Measurements from ENCODE around the gene CCR7. TPM values are rescaled to one million over a fixed set of nuclear protein-coding genes. Genes with fewer than 3 reads are reported as not detected.

Gene CCR7
- polyA plus RNA-seq, 1 of the 3 experiments (the other 2 are of a cell fraction) = not detected

- H3K9ac ChIP-seq = no peak overlapping the region
- no peak for DNase-seq
- no peaks in the 10 kb centered on the region for H3K9me2 ChIP-seq
- H3K4me3 ChIP-seq (ENCODE audit: low read depth in 2 of 2, low read length in 1 of 2) = no peak overlapping the region
- no peak overlapping the region for H3K4me2 ChIP-seq
- H3F3A ChIP-seq (replicated peaks; ENCODE audit: insufficient read depth) = no peaks in the 10 kb centered on the region
- WGBS (ENCODE audit: low lambda C conversion rate) = 92% methylated on average over 15 of the region's 15 CpGs
- no peaks in the 10 kb centered on the region for H3K9me3 ChIP-seq
- TF ChIP-seq PBX3 (IDR thresholded peaks at IDR 0.05) = no peak
- TF ChIP-seq JUND (IDR thresholded peaks at IDR 0.05) = no peak
- no peak for TF ChIP-seq FOXJ3 (CRISPR knock-in tag; IDR thresholded peaks at IDR 0.05)
- no peak for TF ChIP-seq NRF1 (IDR thresholded peaks at IDR 0.05; ENCODE audit: low read depth, low read length)
- no peak for TF ChIP-seq RFX5 (IDR thresholded peaks at IDR 0.05; ENCODE audit: low read length)
- no peak for TF ChIP-seq EZH2phosphoT487 (IDR thresholded peaks at IDR 0.05; ENCODE audit: borderline replicate concordance, low read depth)
- TF ChIP-seq EP300 (IDR thresholded peaks at IDR 0.05; ENCODE audit: borderline replicate concordance in 1 of 2, low read depth in 1 of 2, low read length in 1 of 2) = no peak
- TF ChIP-seq MAX (IDR thresholded peaks at IDR 0.05; ENCODE audit: low read depth) = no peak
- no peak for TF ChIP-seq FOXM1 (IDR thresholded peaks at IDR 0.05; ENCODE audit: low read depth)
- TF ChIP-seq YY1 (IDR thresholded peaks at IDR 0.05; ENCODE audit: low read depth) = no peak
- no peak for TF ChIP-seq NFIC (IDR thresholded peaks at IDR 0.05; ENCODE audit: borderline replicate concordance)
- no peak for TF ChIP-seq GABPA (IDR thresholded peaks at IDR 0.05; ENCODE audit: low read depth)
- TF ChIP-seq TEAD4 (IDR thresholded peaks at IDR 0.05; ENCODE audit: borderline replicate concordance, insufficient read depth) = no peak
- TF ChIP-seq RCOR1 (IDR thresholded peaks at IDR 0.05; ENCODE audit: low read length) = no peak
- H3K79me2 ChIP-seq (ENCODE audit: insufficient read depth) = no peaks in the 10 kb centered on the region
- H3K27ac ChIP-seq (ENCODE audit: low read depth in 2 of 2, low read length in 1 of 2) = no peak overlapping the region
- no peaks in the 10 kb centered on the region for H3K27me3 ChIP-seq (ENCODE audit: insufficient read depth)
- ChIA-PET CTCF (interaction anchor here (0.8 to 16.8 kb wide), 27 partner anchors 8 to 230 kb away, joined by 3 to 381 read pairs (median 13); partner anchors contain the start of genes CCR7, GJD3, IGFBP4 and TOP2A), POLR2A (no interaction called here)
- no peaks in the 10 kb centered on the region for H4K20me1 ChIP-seq (ENCODE audit: insufficient read depth)
- no peaks in the 10 kb centered on the region for H3K36me3 ChIP-seq (replicated peaks in 1 of 2; ENCODE audit: control insufficient read depth in 1 of 2, insufficient read depth in 2 of 2, low read length in 1 of 2)
- no peak overlapping the region for H2AFZ ChIP-seq (ENCODE audit: low read depth)
- peaks cover 0 to 7% of the 10 kb centered on the region in 2 experiments; a peak in 1 of 4 replicates for H3K4me1 ChIP-seq (ENCODE audit: control insufficient read depth in 1 of 2, insufficient read depth in 2 of 2, low read depth in 1 of 2, low read length in 1 of 2)
Observed at GRCh38 chr17:40531051-40531991, 34.0 kb downstream of the CCR7 start.

GRCh38 chr17:40530531-40530994, 34.7 kb downstream of the CCR7 start:
- Histone ChIP-seq H3K9ac (no peak overlapping the region), H3K79me2 (ENCODE audit: insufficient read depth) (no peaks in the 10 kb centered on the region), H3K4me3 (ENCODE audit: low read depth in 2 of 2, low read length in 1 of 2) (no peak overlapping the region), H3K36me3 (replicated peaks in 1 of 2; ENCODE audit: control insufficient read depth in 1 of 2, insufficient read depth in 2 of 2, low read length in 1 of 2) (no peaks in the 10 kb centered on the region), H2AFZ (ENCODE audit: low read depth) (no peak overlapping the region), H3F3A (replicated peaks; ENCODE audit: insufficient read depth) (peaks cover 1% of the 10 kb centered on the region), H3K27ac (ENCODE audit: low read depth in 2 of 2, low read length in 1 of 2) (no peak overlapping the region), H3K9me3 (no peaks in the 10 kb centered on the region), H3K4me2 (no peak overlapping the region), H4K20me1 (ENCODE audit: insufficient read depth) (no peaks in the 10 kb centered on the region), H3K4me1 (ENCODE audit: control insufficient read depth in 1 of 2, insufficient read depth in 2 of 2, low read depth in 1 of 2, low read length in 1 of 2) (peaks cover 0 to 3% of the 10 kb centered on the region in 2 experiments; a peak in 1 of 4 replicates), H3K27me3 (ENCODE audit: insufficient read depth) (no peaks in the 10 kb centered on the region), H3K9me2 (no peaks in the 10 kb centered on the region)
- WGBS (ENCODE audit: low lambda C conversion rate) = 90% methylated on average over 5 of the region's 5 CpGs
- POLR2A ChIA-PET = no interaction called here
- no peak for DNase-seq
- CTCF ChIA-PET = interaction anchor here (0.8 to 16.8 kb wide), 9 partner anchors 27 to 229 kb away, joined by 3 to 381 read pairs (median 37); partner anchors contain the start of genes CCR7, GJD3 and IGFBP4
- TF ChIP-seq MXI1 (IDR thresholded peaks at IDR 0.05; ENCODE audit: low read depth, low read length) (no peak), PBX3 (IDR thresholded peaks at IDR 0.05) (no peak), NFIC (IDR thresholded peaks at IDR 0.05; ENCODE audit: borderline replicate concordance) (no peak), FOSL2 (IDR thresholded peaks at IDR 0.05; ENCODE audit: borderline replicate concordance, low read depth) (no peak), EZH2phosphoT487 (IDR thresholded peaks at IDR 0.05; ENCODE audit: borderline replicate concordance, low read depth) (no peak), TAF1 (IDR thresholded peaks at IDR 0.05; ENCODE audit: borderline replicate concordance, low read depth, low read length) (no peak), SIN3A (IDR thresholded peaks at IDR 0.05; ENCODE audit: borderline replicate concordance, low read depth, low read length) (no peak), ELF1 (IDR thresholded peaks at IDR 0.05) (no peak), CTCF (IDR thresholded peaks at IDR 0.05) (no peak), POLR2AphosphoS5 (IDR thresholded peaks at IDR 0.05; ENCODE audit: low read depth, low read length) (no peak)

Measured in SK-N-SH (cell line).